Transverse colon (tissue), 4 donors: Measurements from ENCODE around the gene XYLT1. TPM values are rescaled to one million over a fixed set of nuclear protein-coding genes. Genes with fewer than 3 reads are reported as not detected.
A peak's percentile ranks its signal among the peaks of the same experiment; 100 is the strongest.

ENCODE experiments used
- DNase-seq: peaks from one replicate; pipeline ENCODE4 v3.0.0-alpha.2; 2019
- H3K27ac ChIP-seq, 4 donors: fragments of 200-600 bp; sonication (generic); 2 replicates each; pipeline ENCODE4 v1.5.1; 2016 to 2018; ENCODE audit warnings: inconsistent platforms in 4 of 4
- H3K27me3 ChIP-seq: fragments of 200-600 bp; sonication (generic); 2 replicates; pipeline ENCODE4 v1.5.1; 2017; ENCODE audit warnings: inconsistent platforms
- H3K36me3 ChIP-seq, 4 donors: fragments of 200-600 bp; sonication (generic); 2 replicates each; pipeline ENCODE4 v1.5.1; 2017 to 2019; ENCODE audit warnings: inconsistent platforms in 4 of 4
- H3K4me1 ChIP-seq, 4 donors: fragments of 200-600 bp; sonication (generic); 2 replicates each; pipeline ENCODE4 v1.5.1; 2017 to 2020; ENCODE audit warnings: inconsistent platforms in 4 of 4
- H3K4me3 ChIP-seq, 4 donors: fragments of 200-600 bp; sonication (generic); 1 replicate in 1 of 4; 2 replicates in 3 of 4; pipeline versions ENCODE4 v1.5.1 to v1.6.1; 2017 to 2019; ENCODE audit warnings: inconsistent platforms in 4 of 4
- H3K9me3 ChIP-seq, 2 donors: fragments of 200-600 bp; sonication (generic); 2 replicates each; pipeline ENCODE4 v1.5.1; 2017 to 2019; ENCODE audit warnings: inconsistent platforms in 2 of 2
- EP300 ChIP-seq: sonication (generic); formaldehyde crosslinking; IDR thresholded peaks from one replicate; pipeline ENCODE4 v1.6.1; 2017; ENCODE audit warnings: antibody characterized with exemption, low read depth
- POLR2A ChIP-seq: fragments of 450-650 bp; IDR thresholded peaks from one replicate; pipeline ENCODE4 v1.6.1; 2016; ENCODE audit warnings: antibody characterized with exemption, mild to moderate bottlenecking, moderate library complexity
- POLR2AphosphoS5 ChIP-seq, 3 donors: sonication (generic); formaldehyde crosslinking; IDR thresholded peaks; one replicate each; pipeline ENCODE4 v1.6.1; 2016; ENCODE audit warnings: antibody characterized with exemption in 3 of 3
- WGBS, 2 donors: methylation state at CpG; one replicate each; pipeline ENCODE4 v1.1.5; 2018; ENCODE audit warnings: low coverage in 1 of 2; 5-methylcytosine and 5-hydroxymethylcytosine counted together
- in situ Hi-C, 4 donors: fragments of 200-750 bp; cut with MboI; loops; one replicate each; pipeline versions ENCODE4 v1.15.0 to v1.15.1; 2017; ENCODE audit warnings: low sequenced_read_pairs in 3 of 4, low pct_ligation_motif_present in 1 of 4, low pct_unique_long_range_greater_than_20kb in 1 of 4
- intact Hi-C: fragments of 100-400 bp; cut with DNase I; formaldehyde crosslinking; loops from one replicate; pipeline ENCODE4 v1.15.1; 2023; ENCODE audit warnings: low total_unique reads
- total RNA-seq, 4 donors: library from RNA; depleted of rRNA; stranded (reverse); fragments of >200 nt; gene quantifications; one replicate each; pipeline ENCODE4 v1.1.0, GENCODE V29; 2016
- TF ChIP-seq, protein P1 (sequence below), 5 experiments: fragments of 200-600 bp in 3 of 5; fragments of 450-650 bp in 2 of 5; sonication (generic) in 3 of 5; IDR thresholded peaks; 1 replicate in 2 of 5; 2 replicates in 3 of 5; pipeline ENCODE4 v1.5.1; 2016 to 2017; ENCODE audit warnings: antibody characterized with exemption in 5 of 5, inconsistent platforms in 3 of 5, mild to moderate bottlenecking in 2 of 5, moderate library complexity in 1 of 5

XYLT1 gene
- total RNA-seq, 4 donors from 2014 or later: 22.3 to 44.6 (median 39.4) TPM

DNA sequence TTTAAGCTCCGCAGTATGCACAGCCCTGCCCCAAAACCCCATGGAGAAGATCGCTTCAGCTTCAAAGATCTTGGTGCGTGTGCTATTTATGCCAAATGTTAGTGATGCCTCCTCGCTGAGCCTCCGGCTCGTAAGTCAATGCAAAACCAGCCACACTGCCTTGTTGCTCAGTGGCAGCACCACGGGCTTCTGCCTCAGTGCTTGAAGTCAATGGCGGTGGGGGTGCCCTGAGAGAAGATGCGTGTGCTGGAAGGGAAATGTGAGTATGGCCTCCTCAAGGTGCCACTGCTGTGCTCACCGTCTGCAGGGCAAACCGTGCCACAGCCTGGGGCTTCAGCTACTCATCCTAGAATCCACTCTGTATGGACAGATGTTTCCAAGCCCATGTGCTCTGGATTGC is 121.9 kb downstream of the XYLT1 start:
- peaks cover 31 to 54% (median 32%) of the 10 kb centered on the region in 4 donors for H3K4me1 ChIP-seq
- no peak overlapping the region for H3K4me3 ChIP-seq
- H3K27me3 ChIP-seq: no peaks in the 10 kb centered on the region
- no peak for DNase-seq
- no peaks in the 10 kb centered on the region for H3K36me3 ChIP-seq
- in situ Hi-C loops (no loop called here), intact Hi-C loops (no loop called here)
- no peaks in the 10 kb centered on the region for H3K9me3 ChIP-seq
- 96 to 97% methylated on average over 7 to 11 of the region's 11 CpGs for WGBS, 2 donors
- TF ChIP-seq POLR2A (no peak), EP300 (no peak), POLR2AphosphoS5 (IDR thresholded peaks at IDR 0.05) (no peak)
- TF ChIP-seq, protein P1, sequence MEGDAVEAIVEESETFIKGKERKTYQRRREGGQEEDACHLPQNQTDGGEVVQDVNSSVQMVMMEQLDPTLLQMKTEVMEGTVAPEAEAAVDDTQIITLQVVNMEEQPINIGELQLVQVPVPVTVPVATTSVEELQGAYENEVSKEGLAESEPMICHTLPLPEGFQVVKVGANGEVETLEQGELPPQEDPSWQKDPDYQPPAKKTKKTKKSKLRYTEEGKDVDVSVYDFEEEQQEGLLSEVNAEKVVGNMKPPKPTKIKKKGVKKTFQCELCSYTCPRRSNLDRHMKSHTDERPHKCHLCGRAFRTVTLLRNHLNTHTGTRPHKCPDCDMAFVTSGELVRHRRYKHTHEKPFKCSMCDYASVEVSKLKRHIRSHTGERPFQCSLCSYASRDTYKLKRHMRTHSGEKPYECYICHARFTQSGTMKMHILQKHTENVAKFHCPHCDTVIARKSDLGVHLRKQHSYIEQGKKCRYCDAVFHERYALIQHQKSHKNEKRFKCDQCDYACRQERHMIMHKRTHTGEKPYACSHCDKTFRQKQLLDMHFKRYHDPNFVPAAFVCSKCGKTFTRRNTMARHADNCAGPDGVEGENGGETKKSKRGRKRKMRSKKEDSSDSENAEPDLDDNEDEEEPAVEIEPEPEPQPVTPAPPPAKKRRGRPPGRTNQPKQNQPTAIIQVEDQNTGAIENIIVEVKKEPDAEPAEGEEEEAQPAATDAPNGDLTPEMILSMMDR (IDR thresholded peaks at IDR 0.05): no peak
- H3K27ac ChIP-seq: no peak overlapping the region

DNA sequence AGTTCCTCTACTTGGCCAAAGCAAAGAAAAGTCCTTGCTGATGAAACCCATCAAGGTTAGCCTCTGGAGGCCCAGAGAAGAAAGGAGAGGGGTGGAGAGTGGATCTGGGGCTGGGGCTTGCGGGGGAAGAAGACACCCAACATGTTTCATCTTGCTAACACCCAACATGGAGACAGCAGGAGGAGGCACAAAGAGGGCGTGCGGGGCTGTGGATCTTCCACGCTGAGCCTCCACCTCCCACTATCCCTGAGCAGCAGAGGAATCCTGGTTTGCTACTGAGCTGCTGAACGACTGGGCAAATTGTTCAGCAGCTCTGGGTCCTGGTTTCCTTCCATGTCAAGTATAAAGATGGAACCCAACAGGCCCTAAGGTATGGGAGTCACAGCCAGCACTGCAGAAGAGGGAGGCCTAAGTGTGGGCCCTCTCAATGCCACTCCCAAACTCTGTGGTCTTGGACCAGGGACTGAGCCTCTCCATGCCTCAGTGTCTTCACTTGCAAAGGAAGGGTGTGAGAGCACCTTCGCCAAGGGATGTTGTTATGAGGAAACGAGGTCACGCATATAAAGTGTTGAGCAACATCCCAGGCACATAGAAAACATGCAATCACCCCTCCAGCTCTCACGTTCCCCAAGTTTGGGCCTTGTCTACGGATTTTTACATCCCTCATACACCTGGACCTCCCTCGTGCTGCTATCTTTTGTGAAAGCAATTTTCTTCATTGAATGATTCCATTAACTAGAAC is 122.5 kb downstream of the XYLT1 start:
- Histone ChIP-seq H3K27ac (peak overlapping the region; percentile 85 to 87 (median 86)), H3K36me3 (no peaks in the 10 kb centered on the region), H3K4me1 (peaks cover 31 to 58% (median 32%) of the 10 kb centered on the region in 4 donors), H3K27me3 (no peaks in the 10 kb centered on the region), H3K4me3 (no peak overlapping the region), H3K9me3 (no peaks in the 10 kb centered on the region)
- no peak for DNase-seq
- 73 to 89% methylated on average over 6 to 11 of the region's 11 CpGs for WGBS, 2 donors
- intact Hi-C loops (no loop called here), in situ Hi-C loops (no loop called here)
- TF ChIP-seq, protein P1 (IDR thresholded peaks at IDR 0.05): no peak
- TF ChIP-seq EP300 (no peak), POLR2AphosphoS5 (IDR thresholded peaks at IDR 0.05) (no peak), POLR2A (no peak)

DNA sequence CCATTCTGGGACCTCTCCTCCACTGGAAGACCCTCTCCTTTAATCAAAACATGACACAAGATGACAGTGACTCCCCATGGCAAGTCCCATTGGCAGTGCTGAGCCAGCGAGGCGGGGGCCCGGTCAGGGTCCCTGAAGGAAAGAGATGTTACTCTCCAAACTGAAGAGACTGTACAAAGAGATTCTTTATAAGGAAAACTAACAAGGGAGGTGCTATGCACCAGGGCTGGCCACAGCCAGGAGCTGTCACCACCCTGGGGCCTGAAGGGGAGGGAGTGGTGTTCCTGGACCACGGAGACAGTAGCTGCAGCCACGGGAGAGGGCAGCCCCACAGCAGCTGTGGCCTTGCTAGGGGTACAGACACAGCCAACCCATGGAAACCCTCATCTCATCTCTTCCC is 123.1 kb downstream of the XYLT1 start:
- in situ Hi-C loops (no loop called here), intact Hi-C loops (no loop called here)
- no peak overlapping the region for H3K4me3 ChIP-seq
- no peaks in the 10 kb centered on the region for H3K9me3 ChIP-seq
- peaks cover 31 to 61% (median 32%) of the 10 kb centered on the region in 4 donors for H3K4me1 ChIP-seq
- TF ChIP-seq EP300 (no peak), POLR2AphosphoS5 (IDR thresholded peaks at IDR 0.05) (no peak), POLR2A (no peak)
- TF ChIP-seq, protein P1 (IDR thresholded peaks at IDR 0.05): no peak
- peak overlapping the region; percentile 85 to 87 (median 86) for H3K27ac ChIP-seq
- DNase-seq: no peak
- no peaks in the 10 kb centered on the region for H3K27me3 ChIP-seq
- 33 to 71% methylated on average over 1 to 5 of the region's 5 CpGs for WGBS, 2 donors
- H3K36me3 ChIP-seq: no peaks in the 10 kb centered on the region

DNA sequence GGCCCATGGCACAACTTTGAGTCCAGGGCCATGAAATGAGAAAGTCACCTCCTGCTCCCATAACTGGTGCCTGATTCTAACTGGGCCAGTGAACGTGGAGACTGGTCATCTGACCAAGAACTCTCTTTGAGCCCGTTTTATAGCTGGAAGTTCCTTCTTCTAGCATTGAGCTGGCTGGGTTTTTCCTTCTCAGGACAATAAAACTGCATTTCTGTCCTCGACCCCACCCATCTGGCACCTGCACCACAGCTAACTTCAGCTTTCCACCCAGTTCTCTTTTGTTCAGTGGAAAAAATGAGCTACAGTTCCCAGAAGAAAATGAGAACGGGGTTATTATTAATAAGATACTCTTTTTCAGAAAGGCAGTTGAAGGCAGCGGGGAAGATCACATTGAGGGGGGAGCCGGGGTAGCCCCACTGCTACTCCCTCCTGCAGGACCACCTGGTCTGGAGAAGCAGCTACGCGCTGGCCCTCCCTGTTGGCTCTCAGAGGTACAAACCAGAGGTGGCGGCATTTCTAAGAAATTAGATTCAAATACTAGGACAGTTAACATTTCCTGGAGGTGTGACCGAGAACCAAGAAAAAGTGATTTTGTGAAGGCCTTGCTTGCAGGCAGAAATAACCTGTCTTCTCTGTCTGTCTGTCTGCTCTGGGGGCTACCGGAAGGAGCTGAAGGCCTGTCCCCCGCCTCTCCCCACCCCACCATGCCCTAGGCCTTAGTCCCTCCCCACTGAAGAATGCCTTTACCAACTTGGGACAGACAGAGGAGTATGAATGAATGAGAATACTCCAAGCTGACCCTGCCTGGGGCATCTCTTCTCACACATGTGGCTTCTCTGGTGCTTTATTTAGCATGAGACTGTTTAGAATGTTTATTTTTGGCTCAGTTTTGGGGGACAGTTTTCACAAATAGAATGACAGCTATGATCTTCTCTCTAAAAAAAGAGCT is 123.9 kb downstream of the XYLT1 start:
- DNase-seq: peak; percentile 75
- in situ Hi-C loops: no loop called here
- 33% methylated on average over 12 of the region's 12 CpGs; no CpG with 5 or more reads in 1 of the 2 donors for WGBS, 2 donors
- Histone ChIP-seq H3K36me3 (no peaks in the 10 kb centered on the region), H3K4me3 (peak overlapping the region in 1 of 4 donors; percentile 18), H3K27me3 (no peaks in the 10 kb centered on the region), H3K27ac (peak overlapping the region; percentile 85 to 87 (median 86)), H3K9me3 (no peaks in the 10 kb centered on the region), H3K4me1 (peaks cover 32 to 68% (median 36%) of the 10 kb centered on the region in 4 donors)
- intact Hi-C loops: no loop called here
- TF ChIP-seq, protein P1 (IDR thresholded peaks at IDR 0.05): peak in 1 of 5 experiments; percentile 12
- TF ChIP-seq POLR2A (no peak), POLR2AphosphoS5 (IDR thresholded peaks at IDR 0.05) (peak in 1 of 3 donors; percentile 4), EP300 (no peak)
